VCaP (cell line): ENCODE measurements around the gene SDHAF3.
"Not testable (repeated sequence)": the region's sequence is repeated elsewhere in the genome, so short reads cannot be mapped to it uniquely, and the experiment has no call there.

Source experiments
- H3K27ac ChIP-seq: fragments of 450-650 bp; 2 replicates; pipeline ENCODE4 v1.5.1; 2017
- TF ChIP-seq, protein P1 (sequence below): fragments of 450-650 bp; conservative IDR thresholded peaks from 2 replicates; pipeline ENCODE4 v1.5.1; 2017; ENCODE audit warnings: mild to moderate bottlenecking, moderate library complexity

Gene SDHAF3

DNA sequence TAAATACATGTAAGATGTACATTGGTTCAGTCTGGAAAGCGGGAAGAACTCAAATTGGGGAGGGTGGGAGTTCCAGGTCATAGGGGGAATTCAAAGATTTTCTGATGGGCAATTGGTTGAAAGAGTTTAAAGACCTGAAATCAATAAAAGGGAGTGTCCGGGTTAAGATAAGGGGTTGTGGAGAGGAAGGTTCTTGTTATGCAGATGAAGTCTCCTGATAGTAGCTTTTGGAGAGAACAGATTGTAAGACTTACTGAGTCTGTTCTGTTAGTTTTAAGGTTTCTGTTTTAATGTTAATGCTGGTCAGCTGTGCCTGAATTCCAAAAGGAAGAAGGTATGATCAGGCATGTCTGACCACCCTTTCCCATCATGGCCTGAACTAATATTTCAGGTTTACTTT, 48.8 kb downstream of the SDHAF3 start:
- TF ChIP-seq, protein P1, sequence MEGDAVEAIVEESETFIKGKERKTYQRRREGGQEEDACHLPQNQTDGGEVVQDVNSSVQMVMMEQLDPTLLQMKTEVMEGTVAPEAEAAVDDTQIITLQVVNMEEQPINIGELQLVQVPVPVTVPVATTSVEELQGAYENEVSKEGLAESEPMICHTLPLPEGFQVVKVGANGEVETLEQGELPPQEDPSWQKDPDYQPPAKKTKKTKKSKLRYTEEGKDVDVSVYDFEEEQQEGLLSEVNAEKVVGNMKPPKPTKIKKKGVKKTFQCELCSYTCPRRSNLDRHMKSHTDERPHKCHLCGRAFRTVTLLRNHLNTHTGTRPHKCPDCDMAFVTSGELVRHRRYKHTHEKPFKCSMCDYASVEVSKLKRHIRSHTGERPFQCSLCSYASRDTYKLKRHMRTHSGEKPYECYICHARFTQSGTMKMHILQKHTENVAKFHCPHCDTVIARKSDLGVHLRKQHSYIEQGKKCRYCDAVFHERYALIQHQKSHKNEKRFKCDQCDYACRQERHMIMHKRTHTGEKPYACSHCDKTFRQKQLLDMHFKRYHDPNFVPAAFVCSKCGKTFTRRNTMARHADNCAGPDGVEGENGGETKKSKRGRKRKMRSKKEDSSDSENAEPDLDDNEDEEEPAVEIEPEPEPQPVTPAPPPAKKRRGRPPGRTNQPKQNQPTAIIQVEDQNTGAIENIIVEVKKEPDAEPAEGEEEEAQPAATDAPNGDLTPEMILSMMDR = no peak
- no peak overlapping the region for H3K27ac ChIP-seq

DNA sequence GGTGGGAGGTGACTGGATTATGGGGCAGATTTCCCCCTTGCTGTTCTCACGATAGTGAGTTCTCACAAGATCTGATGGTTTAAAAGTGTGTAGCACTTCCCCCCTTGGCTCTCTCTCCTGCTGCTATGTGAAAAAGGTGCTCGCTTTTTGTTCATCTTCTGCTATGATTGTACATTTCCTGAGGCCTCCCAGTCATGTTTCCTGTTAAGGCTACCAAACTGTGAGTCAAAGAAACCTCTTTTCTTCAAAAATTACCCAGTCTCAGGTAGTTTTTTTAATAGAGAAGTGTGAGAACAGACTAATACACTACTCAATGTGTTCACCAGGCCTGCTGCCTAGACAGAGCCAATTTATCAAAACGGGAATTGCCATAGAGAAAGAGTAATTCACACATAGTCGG, 49.7 kb downstream of the SDHAF3 start:
- TF ChIP-seq, protein P1 = no peak
- no peak overlapping the region for H3K27ac ChIP-seq

DNA sequence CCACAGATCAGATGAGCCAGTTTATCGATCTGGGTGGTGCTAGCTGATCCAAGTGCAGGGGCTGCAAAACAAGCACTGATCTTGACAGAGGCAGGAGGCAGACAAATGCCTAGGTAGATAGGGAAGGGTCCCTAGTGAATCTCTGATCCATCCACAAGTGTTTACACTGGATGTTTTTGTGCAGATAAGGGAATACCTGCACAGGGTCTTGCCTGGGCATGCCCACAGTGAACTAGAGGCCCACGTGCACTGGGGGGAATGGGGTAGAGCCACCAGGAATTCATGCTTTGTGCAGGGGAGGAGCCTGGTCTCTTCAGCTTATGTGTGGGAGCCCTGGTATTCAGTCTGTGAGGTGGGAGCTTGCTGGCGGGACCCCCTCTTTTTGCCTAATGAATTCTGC, 50.3 kb downstream of the SDHAF3 start:
- TF ChIP-seq, protein P1 = no peak
- no peak overlapping the region for H3K27ac ChIP-seq

DNA sequence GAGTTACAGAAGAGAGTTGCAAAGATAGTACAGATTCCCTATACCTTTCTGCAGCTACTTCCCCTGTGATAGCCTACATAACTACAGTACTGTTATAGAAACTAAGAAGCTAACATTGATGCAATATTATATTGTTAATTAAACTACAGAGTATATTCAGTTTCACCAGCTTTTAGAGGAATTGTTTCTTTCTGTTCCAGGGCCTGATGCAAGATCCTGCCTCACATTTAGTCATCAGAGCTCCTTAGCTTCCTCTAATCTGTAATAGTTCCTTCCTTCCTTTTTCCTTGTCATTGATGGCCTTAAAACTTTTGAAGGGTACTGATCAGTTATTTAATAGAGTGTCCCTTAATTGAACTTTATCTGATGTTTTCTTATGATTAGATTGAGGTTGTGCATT, 56.8 kb downstream of the SDHAF3 start:
- no peak overlapping the region for H3K27ac ChIP-seq
- TF ChIP-seq, protein P1 = no peak

DNA sequence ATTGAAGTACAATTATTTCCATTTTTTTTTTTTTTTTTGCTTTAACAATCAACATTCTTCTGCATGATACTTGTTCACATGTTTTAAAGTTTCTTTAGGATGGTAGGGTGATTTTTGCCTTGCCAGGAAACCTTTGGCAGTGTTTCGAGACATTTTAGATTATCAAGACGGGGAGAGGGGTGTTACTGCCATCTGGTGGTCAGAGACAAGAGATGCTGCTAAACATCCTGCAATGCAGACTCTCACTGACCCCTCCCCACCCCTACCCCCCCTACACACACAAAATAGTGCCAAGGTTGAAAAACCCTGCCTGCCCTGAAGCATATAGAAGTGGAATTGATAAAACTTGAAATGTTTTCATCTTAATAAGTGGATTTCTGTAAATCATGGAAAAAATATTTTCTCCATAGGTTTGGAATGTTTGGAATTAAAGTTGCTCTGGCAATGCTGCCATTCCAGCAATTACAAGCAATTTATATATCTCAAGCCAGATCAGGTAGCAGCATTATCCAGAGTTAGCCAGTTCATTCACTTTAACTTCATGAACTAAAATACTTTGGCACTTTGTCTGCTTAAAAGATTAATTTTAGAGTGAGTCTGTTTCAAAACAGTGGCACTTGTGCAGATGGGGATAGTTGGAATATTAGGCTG, 62.1 kb downstream of the SDHAF3 start:
- TF ChIP-seq, protein P1 = peak; percentile 96
- no peak overlapping the region for H3K27ac ChIP-seq

DNA sequence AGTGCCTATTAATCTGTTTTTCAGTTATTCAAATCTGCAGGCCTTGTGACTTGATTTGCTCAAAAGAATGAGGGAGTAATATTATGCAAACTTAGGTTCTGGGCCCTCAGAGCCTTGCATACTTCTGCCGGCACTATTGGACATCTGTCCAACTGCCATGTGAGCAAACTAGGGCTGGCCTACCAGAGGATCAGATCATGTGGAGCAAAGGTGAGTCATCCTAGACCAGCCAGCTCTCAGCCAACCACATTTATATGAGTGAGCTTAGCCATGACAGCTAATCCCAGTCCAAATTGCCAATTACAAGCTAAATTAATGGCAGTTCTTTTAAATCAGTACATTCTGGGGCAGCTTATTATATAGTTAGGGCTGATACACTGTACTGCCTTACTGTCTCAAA, 69.6 kb downstream of the SDHAF3 start:
- TF ChIP-seq, protein P1 = no peak
- no peak overlapping the region for H3K27ac ChIP-seq

DNA sequence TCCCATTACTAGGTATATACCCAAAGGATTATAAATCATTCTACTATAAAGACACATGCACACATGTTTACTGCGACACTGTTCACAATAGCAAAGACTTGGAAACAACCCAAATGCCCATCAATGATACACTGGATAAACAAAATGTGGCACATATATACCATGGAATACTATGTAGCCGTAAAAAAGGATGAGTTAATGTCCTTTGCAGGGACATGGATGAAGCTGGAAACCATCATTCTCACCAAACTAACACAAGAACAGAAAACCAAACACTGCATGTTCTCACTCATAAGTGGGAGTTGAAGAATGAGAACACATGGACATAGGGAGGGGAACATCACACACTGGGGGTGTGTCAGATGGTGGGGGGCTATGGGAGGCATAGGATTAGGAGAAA, 78.7 kb downstream of the SDHAF3 start:
- not testable (repeated sequence) for H3K27ac ChIP-seq

DNA sequence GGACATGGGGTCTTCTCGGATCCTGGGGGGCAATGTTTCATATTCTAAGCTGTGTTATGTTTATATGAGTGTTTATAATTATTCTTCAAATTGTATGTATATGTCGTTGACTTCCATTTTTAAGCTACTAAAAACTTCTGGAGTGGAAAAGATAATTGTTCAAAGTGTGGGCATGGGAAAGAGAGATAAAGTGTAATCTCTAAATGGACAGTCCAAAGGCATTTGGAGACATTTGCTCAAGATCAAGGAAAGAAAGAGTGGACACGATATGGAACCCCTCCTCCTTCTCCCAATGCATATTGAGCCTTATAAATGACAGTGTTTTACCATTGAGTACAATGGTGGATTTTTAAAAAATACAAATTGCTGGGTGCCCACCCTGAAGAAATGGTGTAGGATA, 81.1 kb downstream of the SDHAF3 start:
- H3K27ac ChIP-seq = no peak overlapping the region
- TF ChIP-seq, protein P1 = no peak
